Muscle layer of colon (tissue), 2 donors: ENCODE results near the gene DGKD.
A peak's percentile ranks its signal among the peaks of the same experiment; 100 is the strongest.

Experiments used
- H3K27ac ChIP-seq: one replicate; pipeline ENCODE4 v1.7.0; 2013; ENCODE audit warnings: low read depth, mild to moderate bottlenecking, low read length, moderate library complexity
- H3K27me3 ChIP-seq, 2 donors: one replicate each; pipeline ENCODE4 v1.7.0; 2013; ENCODE audit warnings: low read length in 2 of 2, mild to moderate bottlenecking in 2 of 2; ENCODE audit not compliant: insufficient read depth in 2 of 2, control insufficient read depth in 1 of 2
- H3K36me3 ChIP-seq: one replicate; pipeline ENCODE4 v1.7.0; 2013; ENCODE audit warnings: mild to moderate bottlenecking, low read length; ENCODE audit not compliant: insufficient read depth
- H3K4me1 ChIP-seq: one replicate; pipeline ENCODE4 v1.7.0; 2013; ENCODE audit warnings: mild to moderate bottlenecking, low read length; ENCODE audit not compliant: insufficient read depth
- H3K4me3 ChIP-seq, 2 donors: one replicate each; pipeline ENCODE4 v1.7.0; 2013; ENCODE audit warnings: low read length in 2 of 2, low read depth in 1 of 2, mild to moderate bottlenecking in 1 of 2, moderate library complexity in 1 of 2
- H3K9ac ChIP-seq: one replicate; pipeline ENCODE4 v1.7.0; 2013; ENCODE audit warnings: low read length
- H3K9me3 ChIP-seq: one replicate; pipeline ENCODE4 v1.7.0; 2013; ENCODE audit warnings: mild to moderate bottlenecking, low read length
- donor health status: abdominal sarcoma.
- donor health status: Adenocarcinoma of cecum.

DGKD gene

GRCh38 chr2:233353769-233354499 lies at the start of gene DGKD:
TSS of gene DGKD (plus strand) at chr2:233354494. CDS start at chr2:233354519, 25 bp downstream.
- Histone ChIP-seq H3K4me3 (peak within 1 kb of the TSS; percentile 63 to 72), H3K36me3 (no peaks in the 10 kb centered on the region), H3K9me3 (no peaks in the 10 kb centered on the region), H3K9ac (peak within 1 kb of the TSS; percentile 26), H3K4me1 (peaks cover 48% of the 10 kb centered on the region), H3K27me3 (no peaks in the 10 kb centered on the region), H3K27ac (peak within 1 kb of the TSS; percentile 45)

- Histone ChIP-seq H3K27ac (no peak within 1 kb of the TSS), H3K4me3 (no peak within 1 kb of the TSS), H3K36me3 (no peaks in the 10 kb centered on the region), H3K4me1 (no peaks in the 10 kb centered on the region), H3K9me3 (no peaks in the 10 kb centered on the region), H3K9ac (no peak within 1 kb of the TSS), H3K27me3 (no peaks in the 10 kb centered on the region)
These were observed 46.7 kb upstream of the DGKD start, which contains the start of gene SAG for GRCh38 chr2:233307565-233307964. TSS of gene SAG (plus strand) at chr2:233307816. CDS start at chr2:233309190, 1,374 bp downstream.

GRCh38 chr2:233311241-233311926 lies 42.9 kb upstream of the DGKD start:
- Histone ChIP-seq H3K36me3 (no peaks in the 10 kb centered on the region), H3K27me3 (no peaks in the 10 kb centered on the region), H3K4me3 (no peak overlapping the region), H3K9me3 (no peaks in the 10 kb centered on the region), H3K4me1 (no peaks in the 10 kb centered on the region), H3K27ac (no peak overlapping the region), H3K9ac (no peak overlapping the region)

GRCh38 chr2:233312874-233313273 lies 41.4 kb upstream of the DGKD start:
- Histone ChIP-seq H3K36me3 (no peaks in the 10 kb centered on the region), H3K4me3 (no peak overlapping the region)

GRCh38 chr2:233314180-233314925 lies 39.9 kb upstream of the DGKD start:
- Histone ChIP-seq H3K27me3 (no peaks in the 10 kb centered on the region), H3K9ac (no peak overlapping the region), H3K4me3 (no peak overlapping the region), H3K27ac (no peak overlapping the region), H3K9me3 (no peaks in the 10 kb centered on the region), H3K36me3 (no peaks in the 10 kb centered on the region), H3K4me1 (no peaks in the 10 kb centered on the region)

More at GRCh38 chr2:233312874-233313273, 41.4 kb upstream of the DGKD start:
- no peaks in the 10 kb centered on the region for H3K4me1 ChIP-seq
- no peak overlapping the region for H3K27ac ChIP-seq
- H3K9ac ChIP-seq = no peak overlapping the region
- H3K9me3 ChIP-seq = no peaks in the 10 kb centered on the region
- H3K27me3 ChIP-seq = no peaks in the 10 kb centered on the region

GRCh38 chr2:233317196-233317943 lies 36.9 kb upstream of the DGKD start:
- Histone ChIP-seq H3K27ac (no peak overlapping the region), H3K4me1 (no peaks in the 10 kb centered on the region), H3K9ac (no peak overlapping the region), H3K4me3 (no peak overlapping the region), H3K36me3 (no peaks in the 10 kb centered on the region), H3K9me3 (no peaks in the 10 kb centered on the region), H3K27me3 (no peaks in the 10 kb centered on the region)

- no peaks in the 10 kb centered on the region for H3K27me3 ChIP-seq
- no peaks in the 10 kb centered on the region for H3K4me1 ChIP-seq
- H3K27ac ChIP-seq = no peak overlapping the region
- no peak overlapping the region for H3K9ac ChIP-seq
- no peaks in the 10 kb centered on the region for H3K36me3 ChIP-seq
- no peak overlapping the region for H3K4me3 ChIP-seq
- H3K9me3 ChIP-seq = no peaks in the 10 kb centered on the region
These were observed 35.0 kb upstream of the DGKD start for GRCh38 chr2:233319256-233319655.

- no peaks in the 10 kb centered on the region for H3K4me1 ChIP-seq
- H3K9ac ChIP-seq = no peak overlapping the region
- no peaks in the 10 kb centered on the region for H3K36me3 ChIP-seq
- no peaks in the 10 kb centered on the region for H3K27me3 ChIP-seq
- no peaks in the 10 kb centered on the region for H3K9me3 ChIP-seq
- no peak overlapping the region for H3K27ac ChIP-seq
- no peak overlapping the region for H3K4me3 ChIP-seq
These were observed 33.8 kb upstream of the DGKD start for GRCh38 chr2:233320470-233320869.

GRCh38 chr2:233321166-233321565 lies 33.1 kb upstream of the DGKD start:
- Histone ChIP-seq H3K9ac (no peak overlapping the region), H3K9me3 (no peaks in the 10 kb centered on the region), H3K4me3 (no peak overlapping the region), H3K36me3 (no peaks in the 10 kb centered on the region), H3K27me3 (no peaks in the 10 kb centered on the region), H3K4me1 (no peaks in the 10 kb centered on the region), H3K27ac (no peak overlapping the region)

GRCh38 chr2:233323851-233324250 lies 30.4 kb upstream of the DGKD start:
- H3K9me3 ChIP-seq = no peaks in the 10 kb centered on the region
- H3K27ac ChIP-seq = no peak overlapping the region
- no peaks in the 10 kb centered on the region for H3K27me3 ChIP-seq
- H3K9ac ChIP-seq = no peak overlapping the region
- H3K4me1 ChIP-seq = no peaks in the 10 kb centered on the region
- no peak overlapping the region for H3K4me3 ChIP-seq
- no peaks in the 10 kb centered on the region for H3K36me3 ChIP-seq

- Histone ChIP-seq H3K27me3 (no peaks in the 10 kb centered on the region), H3K4me3 (no peak overlapping the region), H3K4me1 (no peaks in the 10 kb centered on the region), H3K9me3 (no peaks in the 10 kb centered on the region), H3K27ac (no peak overlapping the region), H3K36me3 (no peaks in the 10 kb centered on the region), H3K9ac (no peak overlapping the region)
These were observed 29.0 kb upstream of the DGKD start for GRCh38 chr2:233325256-233325655.
